Measurements from ENCODE around the gene FAT2. TPM values are rescaled to one million over a fixed set of nuclear protein-coding genes. Genes with fewer than 3 reads are reported as not detected.

FAT2 gene
- total and polyA plus RNA-seq, 10 of the 15 experiments (the other 5 are each of a cell fraction or from before 2014, with no cell fraction given) = 0.01 to 0.06 (median 0.03) TPM; not detected in 3

- CTCF ChIA-PET = interaction anchor here (1.2 to 1.6 kb wide), 2 partner anchors 24 to 26 kb away, joined by 3 read pairs; no protein-coding TSS in a partner anchor
- Histone ChIP-seq H4K20me1 (ENCODE audit: control insufficient read depth, insufficient read depth) (no peaks in the 10 kb centered on the region), H3K79me2 (ENCODE audit: control insufficient read depth, insufficient read depth, low read length) (no peaks in the 10 kb centered on the region), H3K4me3 (no peak overlapping the region), H3K9me3 (replicated peaks; ENCODE audit: control insufficient read depth, insufficient read depth, low read length) (no peaks in the 10 kb centered on the region), H3K27me3 (replicated peaks in 1 of 2; ENCODE audit: control insufficient read depth in 2 of 2, insufficient read depth in 2 of 2, low read length in 1 of 2) (no peaks in the 10 kb centered on the region), H3K36me3 (ENCODE audit: control insufficient read depth in 2 of 2, insufficient read depth in 2 of 2, low read length in 1 of 2) (no peaks in the 10 kb centered on the region), H2AFZ (ENCODE audit: control insufficient read depth, low read depth, low read length) (no peak overlapping the region), H3K27ac (ENCODE audit: control insufficient read depth, insufficient read depth) (no peak overlapping the region), H3K9ac (ENCODE audit: control insufficient read depth, insufficient read depth, low read length) (no peak overlapping the region), H3K4me2 (ENCODE audit: control insufficient read depth, insufficient read depth) (no peak overlapping the region), H3K4me1 (ENCODE audit: control insufficient read depth, insufficient read depth, low read length) (no peaks in the 10 kb centered on the region)
- BruUV-seq (replicated peaks) = no TSS peak
- RAD21 ChIA-PET (ENCODE audit: unreplicated experiment) = interaction anchor here (1.6 kb wide), 1 partner anchor 23 kb away, joined by 3 read pairs; no protein-coding TSS in a partner anchor
- TF ChIP-seq CREM (IDR thresholded peaks at IDR 0.05; ENCODE audit: low read depth) (no peak), RUNX3 (IDR thresholded peaks at IDR 0.05; ENCODE audit: low read length) (no peak), SIX5 (IDR thresholded peaks at IDR 0.05; ENCODE audit: low read depth, low read length, severe bottlenecking) (no peak)
- SMC1A ChIA-PET (ENCODE audit: uncharacterized antibody, unreplicated experiment) = interaction anchor here (1.2 to 2.0 kb wide), 2 partner anchors 7 to 10 kb away, joined by 3 to 4 read pairs; no protein-coding TSS in a partner anchor
- intact Hi-C loops (cut with micrococcal nuclease; ENCODE audit: unreplicated experiment) = no loop called here
- in situ Hi-C loops (cut with MboI) = no loop called here
- DNase-seq (ENCODE audit: low read depth, low spot score) (no peak), FAIRE-seq (no peak), ATAC-seq (no peak)
- POLR2A ChIA-PET = no interaction called here
- 73% methylated on average over 6 of the region's 6 CpGs for WGBS (ENCODE audit: insufficient coverage, insufficient replicate concordance, low lambda C conversion rate, missing lambda C conversion rate)
Observed at GRCh38 chr5:151627650-151628049, 36.5 kb upstream of the FAT2 start.

- DNase-seq (ENCODE audit: low read depth, low spot score) = no peak
- ChIA-PET RAD21 (ENCODE audit: unreplicated experiment) (no interaction called here), POLR2A (interaction anchor here (0.5 kb wide), 1 partner anchor 14 kb away, joined by 3 read pairs; no protein-coding TSS in a partner anchor), CTCF (no interaction called here), SMC1A (ENCODE audit: uncharacterized antibody, unreplicated experiment) (interaction anchor here (0.9 to 1.7 kb wide), 4 partner anchors 13 to 27 kb away, joined by 3 to 4 read pairs (median 4); no protein-coding TSS in a partner anchor)
- WGBS (ENCODE audit: insufficient coverage, insufficient replicate concordance, low lambda C conversion rate, missing lambda C conversion rate) = 59% methylated on average over 9 of the region's 9 CpGs
- no peaks in the 10 kb centered on the region for H3K4me1 ChIP-seq (ENCODE audit: control insufficient read depth, insufficient read depth, low read length)
- H3K27ac ChIP-seq (ENCODE audit: control insufficient read depth, insufficient read depth) = no peak overlapping the region
- H3K9ac ChIP-seq (ENCODE audit: control insufficient read depth, insufficient read depth, low read length) = no peak overlapping the region
- TF ChIP-seq CBX5 (IDR thresholded peaks at IDR 0.05; ENCODE audit: low read depth) (no peak), IRF5 (IDR thresholded peaks at IDR 0.05; ENCODE audit: borderline replicate concordance) (no peak)
- H3K79me2 ChIP-seq (ENCODE audit: control insufficient read depth, insufficient read depth, low read length) = no peaks in the 10 kb centered on the region
- H3K27me3 ChIP-seq (replicated peaks in 1 of 2; ENCODE audit: control insufficient read depth in 2 of 2, insufficient read depth in 2 of 2, low read length in 1 of 2) = no peaks in the 10 kb centered on the region; a peak in 1 of 4 replicates
- BruUV-seq (replicated peaks) = no TSS peak
- no peaks in the 10 kb centered on the region for H3K9me3 ChIP-seq (replicated peaks; ENCODE audit: control insufficient read depth, insufficient read depth, low read length)
- no peak overlapping the region for H2AFZ ChIP-seq (ENCODE audit: control insufficient read depth, low read depth, low read length)
- H3K4me2 ChIP-seq (ENCODE audit: control insufficient read depth, insufficient read depth) = no peak overlapping the region
- in situ Hi-C loops (cut with MboI) = no loop called here
- H3K36me3 ChIP-seq (ENCODE audit: control insufficient read depth in 2 of 2, insufficient read depth in 2 of 2, low read length in 1 of 2) = no peaks in the 10 kb centered on the region
- FAIRE-seq = no peak
- intact Hi-C loops (cut with micrococcal nuclease; ENCODE audit: unreplicated experiment) = no loop called here
- no peak overlapping the region for H3K4me3 ChIP-seq
- H4K20me1 ChIP-seq (ENCODE audit: control insufficient read depth, insufficient read depth) = no peaks in the 10 kb centered on the region
- no peak for ATAC-seq
Observed at GRCh38 chr5:151625285-151625684, 34.2 kb upstream of the FAT2 start.
